CD4-positive, alpha-beta T cell treated with Interleukin-17A for 4 hours (primary cell): ENCODE measurements around the gene MAST2.
"Not testable (repeated sequence)": the region's sequence is repeated elsewhere in the genome, so short reads cannot be mapped to it uniquely, and the experiment has no call there.

Experiments
- DNase-seq: peaks from one replicate; pipeline ENCODE4 v3.0.0-alpha.2; 2020; ENCODE audit warnings: mixed read lengths

The MAST2 gene

DNA sequence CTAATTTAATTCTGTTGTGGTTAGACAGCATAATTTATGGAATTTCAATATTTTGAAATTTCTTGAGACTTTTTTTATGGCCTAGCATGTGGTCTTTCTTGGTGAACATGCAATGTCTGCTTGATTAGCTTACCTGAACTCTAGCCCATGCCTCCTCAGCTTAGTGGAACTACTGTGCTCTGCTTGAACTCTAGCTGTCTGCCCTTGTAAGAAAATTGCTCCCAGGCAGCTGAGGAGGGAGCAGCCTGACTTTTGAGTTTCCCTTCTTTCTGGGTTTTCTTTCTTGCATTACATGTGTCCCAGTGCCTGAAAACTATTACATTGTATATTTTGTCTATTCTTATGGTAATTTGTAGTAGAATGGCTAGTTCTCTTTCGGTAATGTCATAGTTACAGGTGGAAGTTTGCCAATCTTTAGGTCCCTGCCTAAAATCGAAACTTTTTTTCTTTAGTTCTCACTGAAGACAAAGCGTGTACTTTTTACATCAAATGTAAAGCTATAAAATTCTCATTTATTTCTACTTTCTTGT, 105.3 kb downstream of the MAST2 start:
- DNase-seq, result no peak

DNA sequence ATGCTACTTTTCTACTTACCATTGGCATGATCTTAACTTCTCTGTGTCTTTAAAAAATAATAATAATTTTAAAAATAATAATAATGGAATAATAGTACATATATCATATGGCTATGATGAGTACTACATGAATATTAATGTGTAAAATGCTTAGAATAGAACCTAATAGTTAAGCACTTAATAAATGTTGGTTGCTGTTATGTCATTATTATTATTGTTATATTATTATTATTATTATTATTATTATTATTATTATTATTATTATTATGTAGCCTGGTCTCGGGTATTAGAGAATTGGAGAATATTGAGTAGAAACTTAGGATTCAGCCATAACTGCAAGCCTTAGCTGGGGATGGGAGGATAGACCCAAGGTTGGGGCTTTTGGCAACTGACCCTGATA, 108.2 kb downstream of the MAST2 start:
- DNase-seq, result no peak

DNA sequence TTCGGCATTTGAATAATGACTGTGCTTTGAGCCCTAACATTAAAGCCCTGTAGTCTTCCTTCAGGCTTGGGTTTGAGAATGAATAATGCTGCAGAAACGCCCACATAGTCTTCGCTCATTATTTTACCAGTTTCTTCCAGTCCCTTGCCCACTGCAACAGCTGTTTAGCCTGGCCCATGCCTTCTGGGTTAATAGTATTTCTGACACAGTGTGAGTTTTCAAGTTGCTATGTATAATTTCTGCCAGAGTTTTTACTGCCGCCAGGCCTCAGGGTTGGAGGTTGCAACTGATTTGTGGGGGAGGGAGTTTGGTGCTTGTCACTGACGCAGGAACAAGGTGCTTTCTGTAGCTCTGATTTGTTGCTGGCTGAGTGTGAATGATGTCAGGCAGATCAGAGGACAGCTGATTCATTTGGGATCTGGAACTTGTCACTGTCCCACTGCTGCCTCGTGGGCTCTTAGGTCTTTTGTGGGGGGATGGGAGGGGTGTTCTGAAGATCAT, 109.8 kb downstream of the MAST2 start:
- no peak for DNase-seq

- DNase-seq, result no peak
These were observed 110.5 kb downstream of the MAST2 start for GRCh38 chr1:45913731-45914501.

- no peak for DNase-seq
These were observed 111.4 kb downstream of the MAST2 start for GRCh38 chr1:45914836-45915235.

DNA sequence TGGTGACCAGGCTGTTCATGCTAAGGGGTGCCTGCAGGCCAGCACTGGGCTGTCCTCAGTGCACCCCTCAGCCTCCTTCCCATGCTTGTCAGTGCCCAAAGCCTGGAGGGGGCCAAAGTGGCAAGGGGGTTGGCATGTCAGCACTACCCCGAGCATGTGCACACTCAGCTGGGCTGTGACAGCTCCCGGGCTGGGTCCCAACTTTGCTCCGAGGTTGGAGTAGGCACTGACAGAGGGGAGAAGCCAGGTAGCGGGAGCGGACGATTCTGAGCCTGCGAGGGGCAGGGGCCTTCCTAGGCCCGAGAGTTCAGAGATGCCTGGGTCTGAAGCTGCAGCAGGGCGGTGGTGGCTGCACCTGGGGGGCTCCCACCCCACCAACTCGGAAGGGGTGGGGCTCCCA, 119.0 kb downstream of the MAST2 start:
- DNase-seq, result no peak

DNA sequence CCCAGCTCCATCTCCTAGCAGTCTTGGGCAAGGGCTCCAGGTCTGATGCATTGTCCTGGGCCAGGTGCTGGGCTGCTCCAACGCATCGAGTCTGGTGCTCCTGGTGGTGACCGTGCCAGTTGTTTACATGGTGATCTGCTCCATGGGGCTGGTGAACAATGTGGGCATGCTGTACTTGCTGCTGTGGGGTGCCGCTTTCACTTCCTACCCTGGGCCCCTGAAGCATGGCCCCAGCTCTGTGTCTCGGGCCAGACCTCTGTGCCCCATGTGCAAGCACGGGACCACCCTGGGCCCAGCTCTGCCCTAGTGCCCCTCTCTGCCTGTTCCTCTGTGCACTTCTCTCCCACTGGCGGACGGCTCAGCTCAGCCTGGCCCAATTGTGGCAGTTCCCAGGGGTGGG, 119.4 kb downstream of the MAST2 start:
- no peak for DNase-seq

DNA sequence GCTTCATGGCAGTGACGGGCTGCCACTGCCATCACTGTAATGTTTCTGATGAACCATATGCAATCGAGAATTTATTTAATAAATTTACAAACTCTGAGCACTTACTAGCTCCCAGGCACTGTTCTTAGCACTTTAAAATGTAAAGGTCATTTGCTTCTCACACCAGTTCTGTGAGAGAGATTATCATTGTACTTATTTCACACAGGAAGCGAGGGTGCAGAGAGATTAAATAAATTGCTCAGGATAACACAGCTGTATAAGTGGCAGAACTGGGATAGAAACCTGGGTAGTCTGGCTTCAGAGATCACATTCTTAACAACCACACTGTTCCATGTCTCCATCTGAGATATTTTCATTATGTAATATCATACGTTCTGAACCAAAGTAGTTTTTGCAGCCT, 119.9 kb downstream of the MAST2 start:
- no peak for DNase-seq

- no peak for DNase-seq
These were observed 121.3 kb downstream of the MAST2 start for GRCh38 chr1:45924736-45925135.

GRCh38 chr1:45925728-45926287, 122.4 kb downstream of the MAST2 start:
- DNase-seq, result no peak

DNA sequence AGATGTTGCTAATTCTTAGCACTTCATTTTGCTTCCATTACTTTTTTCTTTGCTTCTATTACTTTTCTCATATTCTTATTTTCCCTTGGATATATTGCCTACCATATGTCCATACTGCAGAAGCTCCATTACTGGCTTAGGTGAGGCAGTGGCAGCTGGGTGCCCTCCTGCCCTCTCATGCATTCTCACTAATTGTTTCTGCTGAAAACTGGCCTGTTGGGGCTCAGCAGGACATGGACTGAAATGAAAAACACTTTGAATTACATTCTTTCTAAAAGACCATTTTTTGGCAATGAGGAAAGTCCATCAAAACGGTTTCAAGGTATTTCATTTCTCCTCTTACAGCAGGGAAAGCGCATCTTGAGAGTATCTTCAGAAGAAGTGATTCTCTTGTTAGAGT, 122.9 kb downstream of the MAST2 start:
- no peak for DNase-seq

- not testable (repeated sequence) for DNase-seq
These were observed 124.0 kb downstream of the MAST2 start for GRCh38 chr1:45927231-45927915.

- DNase-seq, result no peak
These were observed 125.2 kb downstream of the MAST2 start for GRCh38 chr1:45928486-45929205.

DNA sequence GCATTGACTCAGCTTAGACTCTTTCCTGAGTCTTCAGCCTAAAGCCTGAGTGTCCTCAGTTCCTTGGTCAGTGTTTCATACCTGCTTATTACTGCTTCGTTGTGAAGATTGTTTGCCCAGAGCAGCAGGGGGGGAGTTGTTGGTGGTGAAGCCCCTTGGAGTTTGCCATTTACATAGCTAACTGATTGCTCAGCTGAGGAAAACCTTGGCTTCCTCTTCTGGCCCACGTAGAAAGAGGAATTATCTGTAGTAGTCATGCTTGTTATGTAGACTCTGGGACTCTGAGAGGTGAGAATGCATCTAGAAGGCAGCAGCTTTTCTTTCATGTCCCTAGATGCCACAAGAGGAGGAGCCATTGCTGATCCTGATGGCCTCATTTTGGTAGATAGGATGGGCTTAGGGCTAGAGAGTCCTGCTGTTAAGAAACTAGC, 125.9 kb downstream of the MAST2 start:
- no peak for DNase-seq

- DNase-seq, result no peak
These were observed 127.1 kb downstream of the MAST2 start for GRCh38 chr1:45930258-45931150.

DNA sequence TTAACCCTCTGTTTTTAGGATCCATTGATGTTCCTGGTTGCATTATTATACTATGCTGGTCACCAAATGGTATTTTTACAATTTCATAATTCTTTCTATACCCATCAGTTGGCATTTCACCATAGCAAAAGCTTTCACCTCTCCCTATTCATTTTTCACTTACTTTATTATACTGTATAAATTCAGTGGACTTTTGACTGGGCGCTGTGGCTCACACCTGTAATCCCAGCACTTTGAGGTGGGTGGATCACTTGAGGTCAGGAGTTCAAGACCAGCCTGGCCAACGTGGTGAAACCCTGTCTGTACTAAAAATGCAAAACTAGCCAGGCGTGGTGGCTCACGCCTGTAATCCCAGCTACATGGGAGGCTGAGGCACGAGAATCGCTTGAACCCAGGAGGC, 128.8 kb downstream of the MAST2 start:
- DNase-seq, result not testable (repeated sequence)

- DNase-seq, result no peak
These were observed 131.5 kb downstream of the MAST2 start for GRCh38 chr1:45934947-45935346.

DNA sequence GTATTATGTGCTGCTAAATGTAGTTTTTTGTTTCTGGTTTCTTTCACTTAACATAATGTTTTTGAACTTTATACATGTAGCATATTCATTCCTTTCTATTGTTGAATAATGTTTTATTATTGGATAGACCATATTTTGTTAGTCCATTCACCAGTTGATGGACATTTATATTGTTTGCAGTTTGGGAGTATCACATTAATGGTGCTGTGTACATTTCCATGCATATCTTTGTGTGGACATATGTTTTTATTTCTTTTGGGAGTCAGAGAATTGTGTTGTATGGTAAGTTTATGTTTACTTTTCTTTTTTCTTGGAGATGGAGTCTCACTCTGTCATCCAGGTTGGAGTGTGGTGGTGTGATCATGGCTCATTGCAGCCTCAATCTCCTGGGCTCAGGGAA, 134.6 kb downstream of the MAST2 start:
- DNase-seq, result no peak

DNA sequence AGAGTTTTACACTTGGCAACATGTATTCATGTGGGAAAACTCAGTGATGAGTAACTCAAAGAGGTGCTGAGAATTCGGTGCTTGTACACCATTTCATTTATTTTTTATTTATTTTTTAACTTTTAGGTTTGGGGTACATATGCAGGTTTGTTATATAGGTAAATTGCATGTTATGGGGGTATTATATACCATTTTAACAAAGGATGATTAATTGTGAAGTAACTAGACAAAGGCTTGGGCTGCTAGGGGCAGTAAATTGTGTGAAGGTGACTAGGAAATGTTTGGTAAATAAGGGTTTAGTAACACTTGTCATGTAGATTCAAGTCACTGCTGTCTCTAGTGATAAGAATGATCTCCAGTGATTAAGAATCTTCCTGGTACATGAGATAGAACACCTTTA, 139.0 kb downstream of the MAST2 start:
- no peak for DNase-seq

DNA sequence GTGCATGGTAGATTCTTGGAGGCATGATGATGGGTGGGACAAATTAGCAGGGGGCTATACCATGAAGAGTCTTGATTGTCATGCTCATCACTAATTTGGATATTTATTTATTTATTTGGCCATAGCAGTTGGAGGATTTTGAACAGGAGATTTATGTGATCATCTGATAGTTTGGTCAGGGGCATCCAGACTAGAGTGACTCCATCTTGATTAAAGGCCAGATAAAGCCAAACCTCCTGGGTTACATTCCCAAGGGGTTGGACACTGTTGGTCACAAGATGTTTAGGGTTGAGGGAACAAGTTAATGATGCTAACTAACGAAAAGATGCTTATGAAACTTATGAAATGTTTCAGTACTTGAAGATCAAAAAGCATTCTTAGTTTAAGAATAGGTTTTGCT, 139.8 kb downstream of the MAST2 start:
- no peak for DNase-seq

- no peak for DNase-seq
These were observed 142.0 kb downstream of the MAST2 start for GRCh38 chr1:45945426-45945825.

DNA sequence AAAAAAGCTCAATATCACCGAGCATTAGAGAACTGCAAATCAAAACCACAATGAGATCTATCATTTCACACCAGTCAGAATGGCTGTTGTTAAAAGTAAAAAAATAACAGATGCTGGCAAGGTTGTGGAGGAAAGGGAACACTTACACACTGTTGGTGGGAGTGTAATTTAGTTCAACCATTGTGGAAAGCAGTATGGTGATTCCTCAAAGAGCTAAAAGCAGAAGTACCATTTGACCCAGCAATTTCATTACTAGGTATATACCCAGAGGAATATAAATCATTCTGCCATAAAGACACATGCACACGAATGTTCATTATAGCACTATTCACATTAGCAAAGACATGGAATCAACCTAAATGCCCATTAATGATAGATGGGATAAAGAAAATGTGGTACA, 146.1 kb downstream of the MAST2 start:
- DNase-seq, result not testable (repeated sequence)
